WI38 (cell line): ENCODE results near the gene LRMDA.

Source experiments
- H3K4me3 ChIP-seq: 2 replicates; pipeline ENCODE4 v1.5.1; 2011; ENCODE audit warnings: low read depth, mild to moderate bottlenecking, control low read depth, low read length
- CTCF ChIP-seq: IDR thresholded peaks from 2 replicates; pipeline ENCODE4 v1.5.1; 2012; ENCODE audit warnings: low read depth, mild to moderate bottlenecking, control low read depth, low read length

Gene LRMDA

GRCh38 chr10:75717126-75717916, 285.9 kb downstream of the LRMDA start:
- TF ChIP-seq CTCF = no peak
- no peak overlapping the region for H3K4me3 ChIP-seq

- no peak for TF ChIP-seq CTCF
- H3K4me3 ChIP-seq = no peak overlapping the region
Measured at GRCh38 chr10:75718991-75719390, 287.6 kb downstream of the LRMDA start.

- no peak overlapping the region for H3K4me3 ChIP-seq
- no peak for TF ChIP-seq CTCF
Measured at GRCh38 chr10:75720157-75720556, 288.7 kb downstream of the LRMDA start.

- H3K4me3 ChIP-seq = no peak overlapping the region
- TF ChIP-seq CTCF = no peak
Measured at GRCh38 chr10:75722020-75722419, 290.6 kb downstream of the LRMDA start.

GRCh38 chr10:75722609-75723008, 291.2 kb downstream of the LRMDA start:
- TF ChIP-seq CTCF = no peak
- H3K4me3 ChIP-seq = no peak overlapping the region

- no peak for TF ChIP-seq CTCF
- H3K4me3 ChIP-seq = no peak overlapping the region
Measured at GRCh38 chr10:75723319-75723980, 292.0 kb downstream of the LRMDA start.

GRCh38 chr10:75724047-75724446, 292.6 kb downstream of the LRMDA start:
- TF ChIP-seq CTCF = no peak
- no peak overlapping the region for H3K4me3 ChIP-seq
